BJ (cell line): ENCODE results near the gene CAPN15. TPM values are rescaled to one million over a fixed set of nuclear protein-coding genes. Genes with fewer than 3 reads are reported as not detected.

ENCODE experiments used
- CTCF ChIA-PET: fragments of 350-600 bp; formaldehyde crosslinking; extraction: SDS; loops from one replicate; lab custom pipeline; 2021; ENCODE audit warnings: antibody characterized with exemption, inconsistent platforms; lab: Yijun Ruan, JAX
- POLR2A ChIA-PET: fragments of 300-600 bp; sonication (Branson Sonifier 250); formaldehyde crosslinking; extraction: SDS; loops from one replicate; lab custom pipeline; 2021; ENCODE audit warnings: antibody characterized with exemption; lab: Charles Lee
- DNase-seq: peaks from one replicate; pipeline ENCODE4 v3.0.0-alpha.2; 2011; ENCODE audit warnings: low read depth
- H3K27me3 ChIP-seq: 2 replicates; pipeline ENCODE4 v1.6.0; 2011; ENCODE audit warnings: low read length; ENCODE audit not compliant: control insufficient read depth, insufficient read depth
- H3K36me3 ChIP-seq: 2 replicates; pipeline ENCODE4 v1.5.1; 2011; ENCODE audit warnings: low read length; ENCODE audit not compliant: control insufficient read depth, insufficient read depth
- H3K4me3 ChIP-seq: 2 replicates; pipeline ENCODE4 v1.5.1; 2011; ENCODE audit warnings: low read depth, mild to moderate bottlenecking, control low read depth, low read length
- CTCF ChIP-seq: IDR thresholded peaks from 2 replicates; pipeline ENCODE4 v1.5.1; 2011; ENCODE audit warnings: low read depth, mild to moderate bottlenecking, control low read depth, inconsistent platforms, low read length, moderate library complexity; ENCODE audit not compliant: insufficient read depth
- polyA plus RNA-seq: library from polyadenylated mRNA; depleted of rRNA; stranded (reverse); fragments of >200 nt; gene quantifications from 2 replicates; pipeline ENCODE4 v1.2.3, GENCODE V29; 2011

The CAPN15 gene
- polyA plus RNA-seq, 1 experiment = 12.9 TPM

- CTCF ChIA-PET = no interaction called here
- POLR2A ChIA-PET = no interaction called here
- DNase-seq = no peak
Observed at GRCh38 chr16:582614-583331, 55.3 kb downstream of the CAPN15 start.

GRCh38 chr16:583470-583814, 55.9 kb downstream of the CAPN15 start:
- no peak for DNase-seq
- peaks cover 1% of the 10 kb centered on the region for H3K36me3 ChIP-seq
- H3K4me3 ChIP-seq = no peak overlapping the region
- ChIA-PET CTCF (no interaction called here), POLR2A (no interaction called here)
- no peaks in the 10 kb centered on the region for H3K27me3 ChIP-seq
- TF ChIP-seq CTCF = no peak

More at GRCh38 chr16:582614-583331, 55.3 kb downstream of the CAPN15 start:
- no peaks in the 10 kb centered on the region for H3K27me3 ChIP-seq
- H3K36me3 ChIP-seq = peaks cover 1% of the 10 kb centered on the region
- no peak overlapping the region for H3K4me3 ChIP-seq
- no peak for TF ChIP-seq CTCF

GRCh38 chr16:583815-584591, 56.5 kb downstream of the CAPN15 start:
- no peak for TF ChIP-seq CTCF
- POLR2A ChIA-PET = no interaction called here
- Histone ChIP-seq H3K27me3 (no peaks in the 10 kb centered on the region), H3K4me3 (no peak overlapping the region), H3K36me3 (peaks cover 1% of the 10 kb centered on the region)
- no peak for DNase-seq
- CTCF ChIA-PET = no interaction called here

- no peak for TF ChIP-seq CTCF
- CTCF ChIA-PET = interaction anchor here (0.9 kb wide), 1 partner anchor 36 kb away, joined by 3 read pairs; no protein-coding TSS in a partner anchor
- DNase-seq = no peak
- POLR2A ChIA-PET = no interaction called here
- H3K27me3 ChIP-seq = no peaks in the 10 kb centered on the region
- peaks cover 1% of the 10 kb centered on the region; the same call in 1 of the 2 replicates for H3K36me3 ChIP-seq
- H3K4me3 ChIP-seq = no peak overlapping the region
Observed at GRCh38 chr16:585351-585750, 57.8 kb downstream of the CAPN15 start.

GRCh38 chr16:586047-586644, 58.6 kb downstream of the CAPN15 start:
- DNase-seq = no peak
- no peak overlapping the region for H3K4me3 ChIP-seq
- no peaks in the 10 kb centered on the region for H3K27me3 ChIP-seq
- no peak for TF ChIP-seq CTCF
- 0 out of 2 replicates have a peak, but pooled peaks cover 1% of the 10 kb centered on the region for H3K36me3 ChIP-seq
- ChIA-PET CTCF (interaction anchor here (0.9 kb wide), 1 partner anchor 35 kb away, joined by 3 read pairs; no protein-coding TSS in a partner anchor), POLR2A (no interaction called here)
